Stimulated activated CD4-positive, alpha-beta T cell treated with anti-CD3 and anti-CD28 coated beads, Interleukin-4, amount 100 ng/mL, for 24 hours (primary cell): Measurements from ENCODE around the gene SLC8A1.

Experiments used
- DNase-seq: peaks from one replicate; pipeline ENCODE4 v3.0.0-alpha.2; 2020

The SLC8A1 gene

GRCh38 chr2:40348665-40349064 lies 103.2 kb downstream of the SLC8A1 start:
- no peak for DNase-seq

- DNase-seq, result no peak
Measured at GRCh38 chr2:40348038-40348437, 103.9 kb downstream of the SLC8A1 start.

GRCh38 chr2:40346535-40347354 lies 105.1 kb downstream of the SLC8A1 start:
- no peak for DNase-seq

GRCh38 chr2:40344364-40344763 lies 107.5 kb downstream of the SLC8A1 start:
- DNase-seq, result no peak

GRCh38 chr2:40343902-40344301 lies 108.0 kb downstream of the SLC8A1 start:
- no peak for DNase-seq

- no peak for DNase-seq
Measured at GRCh38 chr2:40341198-40341597, 110.7 kb downstream of the SLC8A1 start.

- no peak for DNase-seq
Measured at GRCh38 chr2:40339026-40339425, 112.9 kb downstream of the SLC8A1 start.

- no peak for DNase-seq
Measured at GRCh38 chr2:40332191-40332826, 119.6 kb downstream of the SLC8A1 start.

GRCh38 chr2:40330096-40330495 lies 121.8 kb downstream of the SLC8A1 start:
- no peak for DNase-seq

- no peak for DNase-seq
Measured at GRCh38 chr2:40329739-40330030, 122.2 kb downstream of the SLC8A1 start.

- no peak for DNase-seq
Measured at GRCh38 chr2:40325116-40325515, 126.8 kb downstream of the SLC8A1 start.

GRCh38 chr2:40324656-40325055 lies 127.2 kb downstream of the SLC8A1 start:
- no peak for DNase-seq

- no peak for DNase-seq
Measured at GRCh38 chr2:40321822-40322221, 130.1 kb downstream of the SLC8A1 start.

GRCh38 chr2:40321016-40321623 lies 130.8 kb downstream of the SLC8A1 start:
- DNase-seq, result no peak

- no peak for DNase-seq
Measured at GRCh38 chr2:40318921-40319320, 133.0 kb downstream of the SLC8A1 start.

GRCh38 chr2:40317761-40318160 lies 134.1 kb downstream of the SLC8A1 start:
- DNase-seq, result no peak

- DNase-seq, result no peak
Measured at GRCh38 chr2:40317046-40317445, 134.8 kb downstream of the SLC8A1 start.

- DNase-seq, result no peak
Measured at GRCh38 chr2:40316620-40317019, 135.3 kb downstream of the SLC8A1 start.

- DNase-seq, result no peak
Measured at GRCh38 chr2:40315683-40316082, 136.2 kb downstream of the SLC8A1 start.

- no peak for DNase-seq
Measured at GRCh38 chr2:40311026-40311425, 140.9 kb downstream of the SLC8A1 start.

GRCh38 chr2:40310303-40310702 lies 141.6 kb downstream of the SLC8A1 start:
- no peak for DNase-seq

GRCh38 chr2:40304340-40304739 lies 147.6 kb downstream of the SLC8A1 start:
- DNase-seq, result no peak

GRCh38 chr2:40303746-40304145 lies 148.1 kb downstream of the SLC8A1 start:
- DNase-seq, result no peak

GRCh38 chr2:40302751-40303325 lies 149.1 kb downstream of the SLC8A1 start:
- DNase-seq, result no peak
